DMS114 treated with DMSO at 0.1 percent for 48 hours (cell line): Measurements from ENCODE around the gene SDHA.

ENCODE experiments used
- DNase-seq: peaks from one replicate; lab custom pipeline; 2025; ENCODE audit not compliant: unreplicated experiment; lab: John Stamatoyannopoulos, UW

SDHA gene

GRCh38 chr5:217494-218456 is at the start of gene SDHA, which contains the start of gene CCDC127:
Gene SDHA (plus strand): TSS chr5:218320. CDS start chr5:218356, 36 bp downstream.
Gene CCDC127 (minus strand): TSS chr5:218153. CDS start chr5:216849, 1,304 bp downstream.
- DNase-seq, result peak; percentile 82

GRCh38 chr5:169071-169727 is 48.9 kb upstream of the SDHA start:
- no peak for DNase-seq

DNA sequence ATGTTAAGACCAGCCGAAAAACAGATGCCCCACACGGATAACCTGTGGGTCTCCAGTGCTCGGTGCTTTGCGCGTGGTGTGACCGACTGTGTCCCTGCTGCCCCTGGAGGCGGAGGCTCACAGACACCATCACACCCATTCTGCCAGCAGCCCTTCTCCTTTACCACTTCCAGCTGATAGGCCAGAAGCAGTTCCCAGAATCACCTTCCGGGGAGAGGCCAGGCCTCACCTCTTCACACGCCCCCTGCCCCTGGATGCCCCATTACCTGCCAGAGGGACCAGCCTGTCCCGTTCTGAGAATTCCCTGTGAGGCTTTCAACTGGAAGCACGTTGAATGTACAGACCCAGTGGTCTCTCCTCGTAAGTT is 48.4 kb upstream of the SDHA start:
- no peak for DNase-seq

GRCh38 chr5:170971-171800 is 46.9 kb upstream of the SDHA start:
- no peak for DNase-seq

GRCh38 chr5:171801-172331 is 46.3 kb upstream of the SDHA start:
- DNase-seq, result no peak

GRCh38 chr5:172421-172820 is 45.7 kb upstream of the SDHA start:
- DNase-seq, result no peak

GRCh38 chr5:172841-173251 is 45.3 kb upstream of the SDHA start:
- DNase-seq, result no peak

GRCh38 chr5:173392-174290 is 44.5 kb upstream of the SDHA start:
- DNase-seq, result no peak

DNA sequence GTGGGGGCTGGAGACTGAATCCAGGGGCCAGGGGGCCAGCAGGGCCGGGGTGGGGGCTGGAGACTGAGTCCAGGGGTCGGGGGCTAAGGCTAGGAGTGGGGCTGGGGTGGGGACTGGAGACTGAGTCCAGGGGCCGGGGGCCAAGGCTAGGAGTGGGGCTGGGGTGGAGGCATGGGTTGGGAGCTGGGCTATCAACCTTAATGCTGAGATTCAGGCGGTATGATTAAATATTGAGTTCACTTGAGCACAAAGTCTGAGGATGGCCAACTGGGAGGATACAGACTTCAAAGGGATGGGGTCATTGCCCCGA is 43.9 kb upstream of the SDHA start:
- DNase-seq, result no peak

GRCh38 chr5:174876-175465 is 43.1 kb upstream of the SDHA start:
- no peak for DNase-seq

GRCh38 chr5:176296-176823 is 41.8 kb upstream of the SDHA start:
- no peak for DNase-seq

DNA sequence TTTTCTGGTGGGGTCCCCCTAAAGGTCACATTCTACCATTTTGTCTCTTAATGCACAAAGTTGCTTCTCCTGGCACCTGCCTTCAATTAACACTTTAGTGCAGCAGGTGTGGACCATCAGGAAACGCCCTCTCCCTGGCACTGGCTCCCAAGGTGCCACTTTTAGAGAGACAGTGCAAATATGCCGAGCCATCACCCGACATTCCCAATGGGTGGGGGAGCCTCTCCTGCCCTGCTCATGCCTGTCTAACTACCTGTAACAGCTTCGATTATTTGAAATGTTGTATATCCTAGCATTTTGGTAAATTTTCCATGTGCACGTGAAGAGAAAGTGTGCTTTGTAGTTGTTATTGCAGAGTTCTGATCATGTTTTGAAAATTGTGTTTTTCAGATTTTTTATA is 40.0 kb upstream of the SDHA start:
- no peak for DNase-seq

- no peak for DNase-seq
Observed at GRCh38 chr5:179401-179800, 38.7 kb upstream of the SDHA start.

DNA sequence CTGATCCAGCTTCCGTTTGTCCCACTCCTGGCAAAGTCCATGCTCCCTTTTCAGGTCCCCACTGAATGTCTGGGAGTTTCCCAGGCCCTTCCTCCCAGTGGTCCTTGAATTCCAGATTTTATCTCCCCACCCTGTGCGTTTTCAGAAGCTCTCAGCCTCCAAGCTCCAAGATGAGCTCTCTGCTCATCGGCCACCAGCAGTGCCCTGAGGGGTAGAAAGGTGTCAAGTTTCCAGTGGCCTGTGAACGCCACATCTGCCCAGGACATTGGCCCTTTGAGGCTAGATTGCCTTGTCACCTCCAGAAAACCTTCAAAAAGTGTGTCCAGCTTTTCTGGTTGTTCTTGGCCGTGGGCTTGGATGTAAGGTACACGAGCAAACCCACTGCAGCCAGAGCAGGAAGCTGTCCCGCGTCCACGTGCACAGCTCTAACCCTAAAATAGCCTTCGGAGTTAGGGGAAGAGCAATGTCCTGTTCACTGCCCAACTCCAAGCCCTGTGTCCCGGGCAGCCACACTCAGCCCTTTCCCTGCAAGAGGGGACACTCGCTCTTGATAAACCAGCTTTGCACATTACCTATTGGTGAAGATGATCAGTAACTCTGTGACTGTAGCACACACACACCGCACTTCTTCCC is 37.7 kb upstream of the SDHA start:
- no peak for DNase-seq

GRCh38 chr5:181160-181559 is 37.0 kb upstream of the SDHA start:
- no peak for DNase-seq

- DNase-seq, result no peak
Observed at GRCh38 chr5:181566-181965, 36.6 kb upstream of the SDHA start.

DNA sequence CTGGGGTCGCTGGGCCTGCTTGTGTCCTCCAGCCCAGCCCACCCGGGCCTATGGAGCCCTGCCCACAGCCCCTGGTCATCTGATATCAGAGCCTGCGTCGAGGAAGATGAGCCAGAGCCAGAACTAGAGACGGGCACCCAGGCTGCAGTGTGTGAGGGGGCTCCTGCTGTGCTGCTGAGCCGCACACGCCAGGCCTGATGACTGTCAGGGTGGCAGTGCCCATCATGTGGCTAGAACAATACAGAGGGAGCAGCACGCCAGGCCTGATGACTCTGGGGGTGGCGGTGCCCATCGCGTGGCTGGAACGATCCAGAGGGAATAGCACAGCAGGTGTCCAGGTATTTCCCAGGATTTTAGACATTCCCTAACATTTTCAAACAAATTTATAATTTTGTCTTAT is 36.0 kb upstream of the SDHA start:
- no peak for DNase-seq

GRCh38 chr5:184471-184870 is 33.6 kb upstream of the SDHA start:
- no peak for DNase-seq
